ENCODE data around the gene CNTRL. TPM values are rescaled to one million over a fixed set of nuclear protein-coding genes. Genes with fewer than 3 reads are reported as not detected.

The CNTRL gene
- polyA plus RNA-seq, 1 of the 3 experiments (the other 2 are of a cell fraction) = 3.6 TPM

- TF ChIP-seq ZBTB33 (IDR thresholded peaks at IDR 0.05; ENCODE audit: borderline replicate concordance, low read depth) = no peak
- TF ChIP-seq CTCF (IDR thresholded peaks at IDR 0.05) = peak; percentile 90
- TF ChIP-seq MXI1 (IDR thresholded peaks at IDR 0.05; ENCODE audit: low read depth, low read length) = no peak
- TF ChIP-seq USF1 (IDR thresholded peaks at IDR 0.05; ENCODE audit: borderline replicate concordance, low read depth) = no peak
Observed at GRCh38 chr9:121222524-121223171, 147.9 kb downstream of the CNTRL start (continued).

- Histone ChIP-seq H3K4me2 (no peak overlapping the region), H3K36me3 (replicated peaks in 1 of 2; ENCODE audit: control insufficient read depth in 1 of 2, insufficient read depth in 2 of 2, low read length in 1 of 2) (no peaks in the 10 kb centered on the region), H3K79me2 (ENCODE audit: insufficient read depth) (no peaks in the 10 kb centered on the region), H3F3A (replicated peaks; ENCODE audit: insufficient read depth) (no peaks in the 10 kb centered on the region), H2AFZ (ENCODE audit: low read depth) (no peak overlapping the region; the same call in 1 of the 2 replicates), H3K9me2 (no peaks in the 10 kb centered on the region), H3K27me3 (ENCODE audit: insufficient read depth) (no peaks in the 10 kb centered on the region), H3K9me3 (no peaks in the 10 kb centered on the region), H3K4me1 (ENCODE audit: control insufficient read depth in 1 of 2, insufficient read depth in 2 of 2, low read depth in 1 of 2, low read length in 1 of 2) (no peaks in the 10 kb centered on the region; a peak in 1 of 4 replicates), H3K27ac (ENCODE audit: low read depth in 2 of 2, low read length in 1 of 2) (no peak overlapping the region), H3K9ac (no peak overlapping the region), H4K20me1 (ENCODE audit: insufficient read depth) (no peaks in the 10 kb centered on the region), H3K4me3 (ENCODE audit: low read depth in 2 of 2, low read length in 1 of 2) (no peak overlapping the region)
- CTCF ChIA-PET = interaction anchor here (2.0 to 4.7 kb wide), 2 partner anchors 12 to 95 kb away, joined by 6 to 47 read pairs; no protein-coding TSS in a partner anchor
- 79% methylated on average over 5 of the region's 5 CpGs for WGBS (ENCODE audit: low lambda C conversion rate)
- TF ChIP-seq SIN3A (IDR thresholded peaks at IDR 0.05; ENCODE audit: borderline replicate concordance, low read depth, low read length) (no peak), MAX (IDR thresholded peaks at IDR 0.05; ENCODE audit: low read depth) (no peak), NRF1 (IDR thresholded peaks at IDR 0.05; ENCODE audit: low read depth, low read length) (no peak), REST (IDR thresholded peaks at IDR 0.05; ENCODE audit: low read depth, low read length) (no peak), CHD2 (IDR thresholded peaks at IDR 0.05; ENCODE audit: low read length, partially characterized antibody) (no peak), ZBTB33 (IDR thresholded peaks at IDR 0.05; ENCODE audit: borderline replicate concordance, low read depth) (no peak), USF1 (IDR thresholded peaks at IDR 0.05; ENCODE audit: borderline replicate concordance, low read depth) (no peak)
- POLR2A ChIA-PET = no interaction called here
- DNase-seq = no peak
Observed at GRCh38 chr9:121225240-121225639, 150.5 kb downstream of the CNTRL start.
